SU-DHL-6 (cell line): Measurements from ENCODE around the gene ABCB11.

Source experiments
- EZH2phosphoT487 ChIP-seq: fragments of 200-600 bp; sonication (generic), shearing (Covaris generic); conservative IDR thresholded peaks from 2 replicates; pipeline ENCODE4 v1.6.1; 2018; ENCODE audit warnings: mild to moderate bottlenecking, antibody characterized with exemption, low read length, moderate library complexity, mixed read lengths
- TF ChIP-seq, protein P1 (sequence below): fragments of 200-600 bp; sonication (generic); IDR thresholded peaks from one replicate; pipeline ENCODE4 v1.5.1; 2017; ENCODE audit warnings: antibody characterized with exemption, mild to moderate bottlenecking, low read length, moderate library complexity; ENCODE audit not compliant: insufficient read depth, poor library complexity, severe bottlenecking

DNA sequence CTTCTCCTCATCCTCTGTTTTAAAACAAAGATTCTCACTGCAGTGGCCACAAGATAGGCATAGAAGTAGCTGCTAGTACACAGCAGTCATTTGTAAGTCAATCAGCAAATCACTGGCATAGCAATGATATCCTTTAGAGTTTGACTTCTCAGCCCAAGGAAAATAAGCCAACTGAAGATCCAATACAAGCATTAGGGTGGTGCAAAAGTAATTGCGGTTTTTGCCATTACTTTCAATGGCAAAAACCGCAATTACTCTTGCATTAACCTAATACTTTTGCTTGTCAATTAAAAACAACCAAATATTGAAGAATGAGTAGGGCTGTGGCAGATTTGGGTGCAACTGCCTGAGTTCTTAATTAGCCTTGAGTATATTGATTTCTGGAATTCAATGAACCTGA is 127.2 kb downstream of the ABCB11 start:
- TF ChIP-seq, protein P1, sequence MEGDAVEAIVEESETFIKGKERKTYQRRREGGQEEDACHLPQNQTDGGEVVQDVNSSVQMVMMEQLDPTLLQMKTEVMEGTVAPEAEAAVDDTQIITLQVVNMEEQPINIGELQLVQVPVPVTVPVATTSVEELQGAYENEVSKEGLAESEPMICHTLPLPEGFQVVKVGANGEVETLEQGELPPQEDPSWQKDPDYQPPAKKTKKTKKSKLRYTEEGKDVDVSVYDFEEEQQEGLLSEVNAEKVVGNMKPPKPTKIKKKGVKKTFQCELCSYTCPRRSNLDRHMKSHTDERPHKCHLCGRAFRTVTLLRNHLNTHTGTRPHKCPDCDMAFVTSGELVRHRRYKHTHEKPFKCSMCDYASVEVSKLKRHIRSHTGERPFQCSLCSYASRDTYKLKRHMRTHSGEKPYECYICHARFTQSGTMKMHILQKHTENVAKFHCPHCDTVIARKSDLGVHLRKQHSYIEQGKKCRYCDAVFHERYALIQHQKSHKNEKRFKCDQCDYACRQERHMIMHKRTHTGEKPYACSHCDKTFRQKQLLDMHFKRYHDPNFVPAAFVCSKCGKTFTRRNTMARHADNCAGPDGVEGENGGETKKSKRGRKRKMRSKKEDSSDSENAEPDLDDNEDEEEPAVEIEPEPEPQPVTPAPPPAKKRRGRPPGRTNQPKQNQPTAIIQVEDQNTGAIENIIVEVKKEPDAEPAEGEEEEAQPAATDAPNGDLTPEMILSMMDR = no peak
- TF ChIP-seq EZH2phosphoT487 = no peak
